Endothelial cell of umbilical vein (primary cell): Measurements from ENCODE around the gene RAB18. TPM values are rescaled to one million over a fixed set of nuclear protein-coding genes. Genes with fewer than 3 reads are reported as not detected.

Source experiments
- BruUV-seq: library from RNA; stranded (reverse); fragments of 400-500 nt; replicated peaks from 2 replicates; lab custom pipeline; 2021; lab: Mats Ljungman, UMichigan
- CTCF ChIA-PET: fragments of 300-600, 350-600 bp; sonication (Branson Sonifier 250); formaldehyde crosslinking; loops from one replicate; lab custom pipeline; 2021; ENCODE audit warnings: antibody characterized with exemption, inconsistent platforms; lab: Charles Lee
- POLR2A ChIA-PET: fragments of 300-600, 350-600 bp; sonication (Branson Sonifier 250); formaldehyde crosslinking; loops from one replicate; lab custom pipeline; 2021; ENCODE audit warnings: antibody characterized with exemption, inconsistent platforms; lab: Charles Lee
- DNase-seq: peaks from one replicate; pipeline ENCODE4 v3.0.0-alpha.2; 2011; ENCODE audit warnings: low read depth, low spot score
- FAIRE-seq: peaks from 2 replicates; lab custom pipeline; 2011; peaks lifted over from hg19 to GRCh38; lab: Jason Lieb, UNC
- H2AFZ ChIP-seq: 2 replicates; pipeline ENCODE4 v1.6.0; 2012; ENCODE audit warnings: low read depth, low read length, control low read depth, inconsistent platforms
- H3K27ac ChIP-seq: 2 replicates; pipeline ENCODE4 v1.5.1; 2011; ENCODE audit warnings: low read depth, mild to moderate bottlenecking, control low read depth, low read length, moderate library complexity; ENCODE audit not compliant: insufficient read depth
- H3K27me3 ChIP-seq, 2 experiments: 2 replicates each; pipeline versions ENCODE4 v1.6.0 to v1.6.1; 2011; ENCODE audit warnings: low read length in 2 of 2, mixed read lengths in 1 of 2; ENCODE audit not compliant: control insufficient read depth in 2 of 2, insufficient read depth in 2 of 2
- H3K36me3 ChIP-seq, 2 experiments: 2 replicates in 1 of 2; 3 replicates in 1 of 2; pipeline ENCODE4 v1.5.1; 2011; ENCODE audit warnings: low read length in 2 of 2, mild to moderate bottlenecking in 1 of 2, moderate library complexity in 1 of 2; ENCODE audit not compliant: control insufficient read depth in 2 of 2, insufficient read depth in 2 of 2; ENCODE audit errors: extremely low read depth in 1 of 2
- H3K4me1 ChIP-seq: 3 replicates; pipeline ENCODE4 v1.5.1; 2011; ENCODE audit warnings: mild to moderate bottlenecking, low read length; ENCODE audit not compliant: control insufficient read depth, insufficient read depth; ENCODE audit errors: extremely low read depth
- H3K4me2 ChIP-seq: 2 replicates; pipeline ENCODE4 v1.6.1; 2011; ENCODE audit warnings: low read length, control low read depth, mixed read lengths; ENCODE audit not compliant: insufficient read depth
- H3K4me3 ChIP-seq, 3 experiments: fragments of 200-600 bp in 1 of 3; sonication (generic), shearing (Covaris generic) in 1 of 3; replicated peaks in 1 of 3; 2 replicates each; pipeline ENCODE4 v1.5.1; 2011 to 2016; ENCODE audit warnings: control low read depth in 3 of 3, low read length in 3 of 3, mild to moderate bottlenecking in 2 of 3, inconsistent platforms in 1 of 3, low read depth in 1 of 3, moderate library complexity in 1 of 3; ENCODE audit not compliant: insufficient read depth in 1 of 3
- H3K79me2 ChIP-seq: 2 replicates; pipeline ENCODE4 v1.6.0; 2012; ENCODE audit warnings: low read length, inconsistent platforms; ENCODE audit not compliant: control insufficient read depth, insufficient read depth
- H3K9ac ChIP-seq: replicated peaks from 2 replicates; pipeline ENCODE3; 2011; ENCODE audit warnings: low read length, control low read depth; ENCODE audit not compliant: insufficient read depth; ENCODE audit errors: extremely low read depth
- H3K9me1 ChIP-seq: replicated peaks from 3 replicates; pipeline ENCODE4 v1.6.0; 2011; ENCODE audit warnings: mild to moderate bottlenecking, low read length; ENCODE audit not compliant: control insufficient read depth, insufficient read depth; ENCODE audit errors: extremely low read depth
- H3K9me3 ChIP-seq: replicated peaks from 2 replicates; pipeline ENCODE4 v1.5.1; 2012; ENCODE audit warnings: low read length, inconsistent platforms; ENCODE audit not compliant: control insufficient read depth, insufficient read depth
- H4K20me1 ChIP-seq: replicated peaks from 2 replicates; pipeline ENCODE3; 2011; ENCODE audit warnings: mild to moderate bottlenecking, low read length; ENCODE audit not compliant: control insufficient read depth, insufficient read depth; ENCODE audit errors: extremely low read depth
- EZH2 ChIP-seq: IDR thresholded peaks from 2 replicates; pipeline ENCODE4 v1.6.1; 2012; ENCODE audit warnings: borderline replicate concordance, low read depth, mild to moderate bottlenecking, moderate library complexity, low read length, inconsistent platforms; ENCODE audit not compliant: severe bottlenecking
- FOS ChIP-seq: IDR thresholded peaks from 2 replicates; pipeline ENCODE4 v1.6.1; 2011; ENCODE audit warnings: mild to moderate bottlenecking, low read length, moderate library complexity, borderline replicate concordance; ENCODE audit not compliant: insufficient read depth
- POLR2AphosphoS5 ChIP-seq: IDR thresholded peaks from 2 replicates; pipeline ENCODE4 v1.6.1; 2012; ENCODE audit warnings: low read depth, mild to moderate bottlenecking, control low read depth, low read length, moderate library complexity; ENCODE audit not compliant: insufficient read depth
- dilution Hi-C: fragments of 300-500 bp; cut with MboI; formaldehyde crosslinking; loops from one replicate; pipeline ENCODE4 v1.15.0; 2019; ENCODE audit warnings: low sequenced_read_pairs; ENCODE audit not compliant: extremely low pct_ligation_motif_present
- intact Hi-C: fragments of 100-400 bp; cut with micrococcal nuclease; formaldehyde crosslinking; loops from one replicate; pipeline ENCODE4 v1.10.0; 2022
- polyA plus RNA-seq, 4 experiments: library from polyadenylated mRNA; depleted of rRNA in 3 of 4; stranded (reverse) in 3 of 4; unstranded in 1 of 4; fragments of >200 nt; gene quantifications; 2 replicates each; pipeline versions ENCODE4 v1.2.1 to v1.2.3, GENCODE V29; 2011 to 2012; ENCODE audit warnings: missing spikeins in 1 of 4
- total RNA-seq: library from RNA; stranded (reverse); gene quantifications from 2 replicates; pipeline ENCODE4 v1.2.3, GENCODE V29; 2021
- TF ChIP-seq, protein P1 (sequence below), 2 donors: IDR thresholded peaks; 1 replicate in 1 of 2; 2 replicates in 1 of 2; pipeline ENCODE4 v1.5.1; 2011; ENCODE audit warnings: low read length in 2 of 2, mild to moderate bottlenecking in 2 of 2, moderate library complexity in 2 of 2, control low read depth in 1 of 2, inconsistent platforms in 1 of 2, low read depth in 1 of 2; ENCODE audit not compliant: insufficient read depth in 1 of 2; ENCODE audit errors: extremely low read depth in 1 of 2

The RAB18 gene
- total and polyA plus RNA-seq, 2 donors (not counting 3 experiments of a cell fraction or from before 2014, with no cell fraction given) = 20.4 to 108 TPM

DNA sequence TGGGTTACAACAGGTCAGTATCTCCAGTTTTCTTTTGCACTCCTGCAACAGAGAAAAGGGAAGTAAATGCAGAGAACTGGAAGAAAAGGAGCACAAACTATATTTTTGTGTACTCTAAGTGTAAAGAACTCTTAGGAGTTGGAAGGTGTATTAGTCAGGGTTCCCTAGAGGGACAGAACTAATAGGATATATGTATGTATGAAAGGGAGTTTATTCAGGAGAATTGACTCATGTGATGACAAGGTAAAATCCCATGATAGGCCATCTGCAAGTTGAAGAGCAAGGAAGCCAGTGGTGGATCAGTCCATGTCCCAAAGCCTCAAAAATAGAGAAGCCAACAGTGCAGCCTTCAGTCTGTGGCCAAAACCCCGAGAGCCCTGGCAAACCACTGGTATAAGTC lies 22.6 kb upstream of the RAB18 start:
- dilution Hi-C loops (no loop called here), intact Hi-C loops (no loop called here)
- BruUV-seq = no TSS peak
- H3K27me3 ChIP-seq = peaks cover 0 to 2% of the 10 kb centered on the region in 2 experiments
- no peaks in the 10 kb centered on the region for H4K20me1 ChIP-seq
- H3K4me1 ChIP-seq = no peaks in the 10 kb centered on the region
- DNase-seq (no peak), FAIRE-seq (no peak)
- TF ChIP-seq, protein P1, sequence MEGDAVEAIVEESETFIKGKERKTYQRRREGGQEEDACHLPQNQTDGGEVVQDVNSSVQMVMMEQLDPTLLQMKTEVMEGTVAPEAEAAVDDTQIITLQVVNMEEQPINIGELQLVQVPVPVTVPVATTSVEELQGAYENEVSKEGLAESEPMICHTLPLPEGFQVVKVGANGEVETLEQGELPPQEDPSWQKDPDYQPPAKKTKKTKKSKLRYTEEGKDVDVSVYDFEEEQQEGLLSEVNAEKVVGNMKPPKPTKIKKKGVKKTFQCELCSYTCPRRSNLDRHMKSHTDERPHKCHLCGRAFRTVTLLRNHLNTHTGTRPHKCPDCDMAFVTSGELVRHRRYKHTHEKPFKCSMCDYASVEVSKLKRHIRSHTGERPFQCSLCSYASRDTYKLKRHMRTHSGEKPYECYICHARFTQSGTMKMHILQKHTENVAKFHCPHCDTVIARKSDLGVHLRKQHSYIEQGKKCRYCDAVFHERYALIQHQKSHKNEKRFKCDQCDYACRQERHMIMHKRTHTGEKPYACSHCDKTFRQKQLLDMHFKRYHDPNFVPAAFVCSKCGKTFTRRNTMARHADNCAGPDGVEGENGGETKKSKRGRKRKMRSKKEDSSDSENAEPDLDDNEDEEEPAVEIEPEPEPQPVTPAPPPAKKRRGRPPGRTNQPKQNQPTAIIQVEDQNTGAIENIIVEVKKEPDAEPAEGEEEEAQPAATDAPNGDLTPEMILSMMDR (IDR thresholded peaks at IDR 0.05; ENCODE audit: extremely low read depth in 1 of 2, insufficient read depth in 1 of 2, low read depth in 1 of 2, low read length in 2 of 2) = no peak
- TF ChIP-seq POLR2AphosphoS5 = no peak
- TF ChIP-seq EZH2 = no peak
- no peak for TF ChIP-seq FOS
- no peak overlapping the region for H3K4me2 ChIP-seq
- H3K9me1 ChIP-seq = no peaks in the 10 kb centered on the region
- no peak overlapping the region for H3K4me3 ChIP-seq
- POLR2A ChIA-PET = no interaction called here
- no peak overlapping the region for H2AFZ ChIP-seq
- CTCF ChIA-PET = interaction anchor here (1.3 kb wide), 1 partner anchor 11 kb away, joined by 4 read pairs; no protein-coding TSS in a partner anchor
- H3K9me3 ChIP-seq = no peaks in the 10 kb centered on the region
- H3K27ac ChIP-seq = no peak overlapping the region
- no peaks in the 10 kb centered on the region for H3K79me2 ChIP-seq
- H3K36me3 ChIP-seq = no peaks in the 10 kb centered on the region
- no peak overlapping the region for H3K9ac ChIP-seq
